Measurements from ENCODE around the gene RNF169. TPM values are rescaled to one million over a fixed set of nuclear protein-coding genes. Genes with fewer than 3 reads are reported as not detected.

RNF169 gene
- total RNA-seq, 1 experiment from 2014 or later = 13.0 TPM

DNA sequence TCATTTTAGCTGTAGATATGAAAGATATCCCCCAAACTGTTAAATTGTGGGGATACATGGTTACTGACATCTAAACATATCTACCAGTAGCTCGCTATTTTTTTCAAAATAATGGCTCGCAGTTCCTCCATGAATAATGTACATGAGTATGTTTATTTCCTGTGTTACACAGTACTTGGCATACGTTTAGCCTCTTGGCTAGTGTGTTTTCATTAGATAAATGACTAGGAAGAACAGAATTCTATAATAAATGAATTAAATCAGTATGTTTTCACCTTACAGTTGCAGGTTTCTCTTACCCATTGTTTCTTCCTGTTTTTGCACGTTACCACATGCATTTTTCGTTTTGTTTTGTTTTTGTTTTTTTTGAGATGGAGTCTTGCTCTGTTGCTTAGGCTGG, 21.8 kb downstream of the RNF169 start:
- H3K4ac ChIP-seq (ENCODE audit: low read depth, low read length) = no peak overlapping the region
- Mint-ChIP-seq H3K36me3 (ENCODE audit: insufficient read depth in 1 of 3, low read depth in 3 of 3) (no peaks in the 10 kb centered on the region), H3K9me3 (no peaks in the 10 kb centered on the region), H3K27me3 (ENCODE audit: low read depth) (no peaks in the 10 kb centered on the region), H3K4me3 (no peak overlapping the region), H3K4me1 (no peaks in the 10 kb centered on the region), H3K27ac (no peak overlapping the region)
- no peak overlapping the region for H2BK12ac ChIP-seq (ENCODE audit: insufficient read length, low read depth, low read length)
- no peak overlapping the region for H2AFZ ChIP-seq (ENCODE audit: low read length)
- no peak overlapping the region for H2BK120ac ChIP-seq (ENCODE audit: low read depth, low read length, poor library complexity, severe bottlenecking)
- no peak overlapping the region for H4K5ac ChIP-seq (ENCODE audit: insufficient read length, low read depth, low read length)
- H2BK15ac ChIP-seq (ENCODE audit: low read depth, low read length) = no peak overlapping the region
- TF ChIP-seq, protein P1, sequence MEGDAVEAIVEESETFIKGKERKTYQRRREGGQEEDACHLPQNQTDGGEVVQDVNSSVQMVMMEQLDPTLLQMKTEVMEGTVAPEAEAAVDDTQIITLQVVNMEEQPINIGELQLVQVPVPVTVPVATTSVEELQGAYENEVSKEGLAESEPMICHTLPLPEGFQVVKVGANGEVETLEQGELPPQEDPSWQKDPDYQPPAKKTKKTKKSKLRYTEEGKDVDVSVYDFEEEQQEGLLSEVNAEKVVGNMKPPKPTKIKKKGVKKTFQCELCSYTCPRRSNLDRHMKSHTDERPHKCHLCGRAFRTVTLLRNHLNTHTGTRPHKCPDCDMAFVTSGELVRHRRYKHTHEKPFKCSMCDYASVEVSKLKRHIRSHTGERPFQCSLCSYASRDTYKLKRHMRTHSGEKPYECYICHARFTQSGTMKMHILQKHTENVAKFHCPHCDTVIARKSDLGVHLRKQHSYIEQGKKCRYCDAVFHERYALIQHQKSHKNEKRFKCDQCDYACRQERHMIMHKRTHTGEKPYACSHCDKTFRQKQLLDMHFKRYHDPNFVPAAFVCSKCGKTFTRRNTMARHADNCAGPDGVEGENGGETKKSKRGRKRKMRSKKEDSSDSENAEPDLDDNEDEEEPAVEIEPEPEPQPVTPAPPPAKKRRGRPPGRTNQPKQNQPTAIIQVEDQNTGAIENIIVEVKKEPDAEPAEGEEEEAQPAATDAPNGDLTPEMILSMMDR (conservative IDR thresholded peaks at IDR 0.05) = no peak
- H2BK20ac ChIP-seq (ENCODE audit: low read depth, low read length, poor library complexity, severe bottlenecking) = no peak overlapping the region
- no peak overlapping the region for H3K27ac ChIP-seq (ENCODE audit: insufficient read length, low read depth, low read length)
- no peaks in the 10 kb centered on the region for H3K23me2 ChIP-seq (ENCODE audit: insufficient read length, low read depth, low read length, poor library complexity, severe bottlenecking)
- H3K4me2 ChIP-seq (ENCODE audit: insufficient read depth, insufficient read length, low read length) = no peak overlapping the region
- no peaks in the 10 kb centered on the region for H4K20me1 ChIP-seq (ENCODE audit: control insufficient read depth, insufficient read depth, insufficient read length)
- no peak for DNase-seq
- H3K9me3 ChIP-seq (ENCODE audit: control insufficient read depth, low read depth, low read length) = no peaks in the 10 kb centered on the region
- H2BK5ac ChIP-seq (ENCODE audit: insufficient read length, low read length) = no peak overlapping the region
- whole genome bisulfite sequencing (ENCODE audit: extremely low coverage, insufficient read length, low lambda C conversion rate) = no CpG with 5 or more reads among the region's 5 CpGs
- no peaks in the 10 kb centered on the region for H3K4me1 ChIP-seq (ENCODE audit: insufficient read depth, low read length)
- H3K79me2 ChIP-seq (ENCODE audit: insufficient read depth, low read length) = no peaks in the 10 kb centered on the region
- H3T11ph ChIP-seq (ENCODE audit: low read length) = no peak overlapping the region
- H3K27me3 ChIP-seq (ENCODE audit: insufficient read depth, low read length) = no peaks in the 10 kb centered on the region
- no peak overlapping the region for H2AK5ac ChIP-seq (ENCODE audit: insufficient read length, low read length)
- H3K14ac ChIP-seq (ENCODE audit: insufficient read depth, low read length) = no peak overlapping the region
- H3K79me1 ChIP-seq (ENCODE audit: insufficient read depth, low read depth, low read length, poor library complexity, severe bottlenecking) = no peaks in the 10 kb centered on the region
- no peak overlapping the region for H3K56ac ChIP-seq (ENCODE audit: insufficient read length, low read depth, low read length)
- no peak overlapping the region for H3K18ac ChIP-seq (ENCODE audit: insufficient read length, low read depth, low read length)
- H3K23ac ChIP-seq (ENCODE audit: insufficient read length, low read depth, low read length) = no peak overlapping the region
- H3K9ac ChIP-seq (ENCODE audit: extremely low read depth, insufficient read length, low read length) = no peak overlapping the region
- H4K91ac ChIP-seq (ENCODE audit: insufficient read length, low read depth, low read length) = no peak overlapping the region
- no peak overlapping the region for H4K8ac ChIP-seq (replicated peaks; ENCODE audit: insufficient read length, low read depth, low read length)

All from H9 (cell line).